Measurements from ENCODE around the gene ARL4D. TPM values are rescaled to one million over a fixed set of nuclear protein-coding genes. Genes with fewer than 3 reads are reported as not detected.

The ARL4D gene
- total and polyA plus RNA-seq, 2 of the 4 experiments (the other 2 are of a cell fraction): 12.5 to 30.7 TPM

- Histone ChIP-seq H4K20me1 (ENCODE audit: insufficient read depth, low read length) (peaks cover 3% of the 10 kb centered on the region; the same call in 1 of the 2 replicates), H3K23ac (ENCODE audit: low read depth, low read length) (no peak overlapping the region), H3K14ac (replicated peaks; ENCODE audit: low read depth, low read length) (no peak overlapping the region), H3K56ac (ENCODE audit: extremely low read depth, insufficient read depth, low read length) (no peak overlapping the region), H2BK15ac (ENCODE audit: low read depth, low read length) (no peak overlapping the region), H2BK5ac (ENCODE audit: low read depth, low read length, poor library complexity, severe bottlenecking) (no peak overlapping the region), H2BK120ac (ENCODE audit: low read depth, low read length) (no peak overlapping the region), H3K9me1 (ENCODE audit: insufficient read depth, low read length) (0 out of 2 replicates have a peak, but pooled peaks cover 3% of the 10 kb centered on the region), H3K4me3 (ENCODE audit: insufficient read depth, low read depth, low read length) (no peak overlapping the region), H3K4me2 (ENCODE audit: low read depth, low read length) (no peak overlapping the region), H4K91ac (ENCODE audit: insufficient read depth, low read depth, low read length) (no peak overlapping the region), H3K36me3 (ENCODE audit: control insufficient read depth, insufficient read depth, low read length) (no peaks in the 10 kb centered on the region), H4K8ac (ENCODE audit: low read depth in 2 of 2, low read length in 2 of 2) (no peak overlapping the region), H3K27ac (ENCODE audit: insufficient read depth, low read length) (no peak overlapping the region), H3K9ac (ENCODE audit: low read depth, low read length) (no peak overlapping the region), H3K27me3 (ENCODE audit: control insufficient read depth, insufficient read depth, low read length) (no peaks in the 10 kb centered on the region; the same call in 1 of the 2 replicates), H2AFZ (replicated peaks; ENCODE audit: low read length, poor library complexity) (no peak overlapping the region), H3K4me1 (ENCODE audit: control insufficient read depth, insufficient read depth, low read length) (no peaks in the 10 kb centered on the region), H2AK5ac (ENCODE audit: low read depth, low read length) (no peak overlapping the region), H2BK20ac (ENCODE audit: low read depth, low read length) (no peak overlapping the region), H2AK9ac (replicated peaks; ENCODE audit: low read depth, low read length, poor library complexity) (no peak overlapping the region), H4K5ac (ENCODE audit: low read depth, low read length) (no peak overlapping the region), H3K4ac (ENCODE audit: low read depth, low read length) (no peak overlapping the region), H3K18ac (ENCODE audit: low read depth, low read length) (no peak overlapping the region), H3K9me3 (ENCODE audit: control insufficient read depth, insufficient read depth, low read length) (peaks cover 9% of the 10 kb centered on the region), H3K79me1 (ENCODE audit: low read depth in 1 of 2, low read length in 2 of 2) (peaks cover 2 to 5% of the 10 kb centered on the region in 2 experiments; a peak in 2 of 4 replicates)
- 61% methylated on average over 2 of the region's 5 CpGs; no CpG with 5 or more reads in 1 of the 2 experiments for WGBS, 2 experiments (ENCODE audit: extremely low coverage in 2 of 2, insufficient read length in 1 of 2)
- dilution Hi-C loops (cut with HindIII; ENCODE audit: low sequenced_read_pairs, unreplicated experiment): no loop called here
- TF ChIP-seq BHLHE40 (IDR thresholded peaks at IDR 0.05; ENCODE audit: low read depth, low read length) (no peak), RCOR1 (IDR thresholded peaks at IDR 0.05; ENCODE audit: insufficient replicate concordance, low read length) (no peak)
- DNase-seq: no peak
- ChIA-PET POLR2A (ENCODE audit: unreplicated experiment) (interaction anchor here (1.0 kb wide), 1 partner anchor 25 kb away, joined by 3 read pairs; no protein-coding TSS in a partner anchor), CTCF (no interaction called here)
- no TSS peak for BruUV-seq (replicated peaks)
- intact Hi-C loops (cut with micrococcal nuclease): no loop called here
- in situ Hi-C loops (cut with MboI; ENCODE audit: low sequenced_read_pairs): loop anchor here (5.0 kb wide), 1 partner anchor 97 kb away; the partner anchor contains the start of gene DHX8
- ATAC-seq (ENCODE audit: low read depth): no peak
Measured at GRCh38 chr17:43385046-43385831, 13.6 kb upstream of the ARL4D start.
